ENCODE results near the gene BMP6.
"Not testable (repeated sequence)": the region's sequence is repeated elsewhere in the genome, so short reads cannot be mapped to it uniquely, and the experiment has no call there.

Gene BMP6

DNA sequence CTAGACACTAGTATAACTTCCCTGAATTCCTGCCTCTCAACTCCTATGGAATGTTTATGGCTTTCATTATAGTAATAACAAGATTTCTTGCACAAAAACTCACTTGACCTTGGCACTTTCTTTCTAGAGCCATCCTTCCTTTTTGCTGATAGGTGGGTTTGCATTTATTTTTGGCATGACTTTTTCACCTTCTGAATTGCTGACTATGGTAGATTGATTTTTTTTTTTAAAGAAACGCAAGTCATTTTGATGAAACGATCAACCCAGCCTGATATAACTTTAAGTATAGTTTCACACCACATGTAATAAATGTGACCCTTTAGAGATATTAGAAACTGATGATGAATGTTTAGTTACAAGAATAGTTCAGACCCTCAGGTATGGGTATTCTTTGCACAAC lies 61.8 kb downstream of the BMP6 start:
- no peak for DNase-seq (ENCODE audit: low spot score)

GRCh38 chr6:7794509-7794908 lies 68.6 kb downstream of the BMP6 start:
- no peak for DNase-seq (ENCODE audit: low spot score)

DNA sequence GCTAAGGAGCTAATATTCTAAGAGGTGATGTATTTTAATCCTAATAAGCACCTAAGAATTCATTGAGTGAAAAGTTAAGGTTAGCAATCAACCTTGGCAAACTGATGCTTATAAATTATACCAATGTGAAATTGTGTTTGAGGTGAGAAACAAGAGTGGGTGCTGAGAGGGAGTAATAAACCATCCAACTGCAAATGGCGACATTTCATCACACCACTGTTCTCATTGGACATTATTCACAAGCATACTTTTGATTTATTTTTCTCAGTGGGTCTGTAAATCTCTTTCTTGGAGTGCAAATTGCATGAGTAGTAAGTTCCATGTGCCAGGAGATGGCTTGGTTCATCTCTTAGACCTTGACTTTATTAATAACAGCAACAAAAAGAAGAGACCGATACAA lies 71.5 kb downstream of the BMP6 start:
- no peak for DNase-seq (ENCODE audit: low spot score)

DNA sequence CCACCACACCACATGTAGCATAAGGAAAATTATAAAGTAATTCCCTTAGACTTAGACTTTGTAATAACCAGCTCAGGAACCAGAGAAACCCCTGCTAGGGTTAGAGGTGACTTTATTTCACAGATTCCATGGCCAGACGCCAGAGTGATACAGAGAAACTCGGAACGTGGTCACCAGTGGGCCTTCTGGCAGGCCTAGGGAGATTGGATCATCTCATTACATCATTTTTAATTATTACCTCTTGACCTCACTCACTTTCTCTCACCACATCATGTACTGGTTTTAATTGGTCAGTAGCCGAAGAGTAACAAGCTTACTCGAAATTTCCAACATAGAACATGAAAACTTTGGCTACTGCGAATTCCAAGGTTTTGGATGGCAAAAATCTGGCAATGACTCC lies 72.9 kb downstream of the BMP6 start:
- DNase-seq (ENCODE audit: low spot score) = no peak

DNA sequence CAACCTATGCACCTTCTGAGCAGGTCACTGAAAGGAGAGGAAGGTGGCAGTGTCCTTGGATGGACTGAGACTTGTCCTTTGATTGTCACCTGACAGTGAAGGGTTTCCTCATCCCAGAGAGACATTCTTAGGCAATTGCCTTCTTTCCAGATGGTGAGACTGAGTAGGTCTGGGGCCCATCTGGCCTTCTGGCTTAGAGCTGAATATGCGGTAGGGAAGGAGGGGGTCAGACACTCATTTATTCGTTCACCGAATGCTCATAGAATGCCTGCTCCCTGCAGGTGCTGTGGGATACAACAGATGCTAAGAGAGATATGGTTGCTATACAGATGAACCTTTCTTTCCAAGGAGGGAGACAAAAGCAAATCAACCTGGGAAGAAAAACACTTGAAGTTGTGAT lies 76.8 kb downstream of the BMP6 start:
- no peak for DNase-seq (ENCODE audit: low spot score)

GRCh38 chr6:7803214-7803613 lies 77.3 kb downstream of the BMP6 start:
- no peak for DNase-seq (ENCODE audit: low spot score)

DNA sequence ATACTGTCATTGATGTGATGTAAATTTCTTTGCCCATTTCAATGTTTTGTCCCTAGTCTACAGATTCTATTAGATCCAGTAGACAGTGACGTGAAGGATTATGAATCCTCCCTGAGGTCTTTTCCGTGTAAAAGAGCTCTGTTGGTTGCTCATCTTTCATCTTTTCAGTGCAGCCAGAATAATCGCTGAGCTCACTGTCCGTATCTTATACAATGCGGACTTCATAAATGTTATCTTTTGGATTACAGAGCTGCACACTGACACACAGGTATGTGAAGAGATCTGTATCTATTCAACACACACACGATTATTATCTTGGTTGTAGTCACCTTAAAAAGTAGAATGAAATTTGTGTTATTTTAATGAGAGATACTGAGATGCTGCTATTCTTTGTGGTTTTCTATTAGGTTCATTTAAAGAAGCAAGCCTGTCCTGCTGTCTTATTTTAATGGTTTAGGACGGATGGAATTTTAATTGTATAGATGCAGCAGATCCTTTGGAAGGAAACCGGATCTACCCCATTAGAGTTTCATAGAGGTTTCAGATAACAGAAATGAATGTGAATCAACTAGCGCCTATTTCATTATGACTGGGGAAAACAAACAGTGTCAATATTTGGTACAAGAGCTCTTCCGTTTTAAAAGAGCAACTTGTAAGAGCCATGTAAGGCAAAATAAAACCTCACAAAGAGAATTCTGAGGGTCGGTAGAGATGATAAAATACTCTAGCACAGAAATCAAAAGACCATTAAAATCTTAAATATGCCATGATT lies 79.4 kb downstream of the BMP6 start:
- DNase-seq (ENCODE audit: low spot score) = no peak

GRCh38 chr6:7805850-7806214 lies 79.9 kb downstream of the BMP6 start:
- no peak for DNase-seq (ENCODE audit: low spot score)

GRCh38 chr6:7806711-7807110 lies 80.8 kb downstream of the BMP6 start:
- no peak for DNase-seq (ENCODE audit: low spot score)

GRCh38 chr6:7809346-7809745 lies 83.4 kb downstream of the BMP6 start:
- no peak for DNase-seq (ENCODE audit: low spot score)

DNA sequence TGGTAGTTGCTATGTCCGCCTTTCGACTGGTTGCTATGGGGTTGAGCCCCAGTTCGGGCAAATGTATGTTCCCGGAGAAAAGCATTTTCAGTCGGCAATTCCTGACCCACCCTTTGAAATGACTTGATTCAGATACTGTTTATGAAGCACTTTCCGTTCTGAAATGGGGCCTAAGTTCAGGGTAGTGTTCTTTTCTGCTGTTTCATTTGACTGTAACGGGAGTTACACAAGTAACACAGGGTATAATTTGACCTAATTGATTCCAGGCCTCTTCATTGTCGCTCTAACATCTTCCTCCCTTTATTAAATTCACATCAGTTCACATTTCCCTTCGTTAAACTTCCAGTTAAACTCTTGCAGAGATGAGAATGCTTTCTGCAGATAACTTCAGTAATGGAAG lies 85.5 kb downstream of the BMP6 start:
- DNase-seq (ENCODE audit: low spot score) = no peak

DNA sequence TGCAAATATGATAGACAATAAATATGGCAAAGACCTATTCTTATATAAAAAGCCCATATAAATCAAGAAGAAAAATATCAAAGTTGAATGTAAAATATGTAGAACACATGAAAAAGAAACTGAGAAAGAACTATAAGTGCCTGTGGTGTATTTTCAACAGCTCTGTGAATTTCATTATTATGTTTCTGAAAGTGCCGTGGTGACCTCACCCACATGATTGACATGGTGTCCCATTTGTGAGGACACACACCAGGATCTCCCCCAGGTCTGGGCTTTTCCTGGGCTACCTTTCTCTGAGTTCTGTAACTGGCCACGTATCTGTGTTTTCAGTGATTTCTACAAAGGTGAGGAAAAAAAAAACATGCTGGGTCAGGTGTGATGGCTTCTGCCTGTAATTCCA lies 86.7 kb downstream of the BMP6 start:
- DNase-seq (ENCODE audit: low spot score) = no peak

GRCh38 chr6:7813193-7813592 lies 87.3 kb downstream of the BMP6 start:
- no peak for DNase-seq (ENCODE audit: low spot score)

GRCh38 chr6:7813704-7814103 lies 87.8 kb downstream of the BMP6 start:
- no peak for DNase-seq (ENCODE audit: low spot score)

DNA sequence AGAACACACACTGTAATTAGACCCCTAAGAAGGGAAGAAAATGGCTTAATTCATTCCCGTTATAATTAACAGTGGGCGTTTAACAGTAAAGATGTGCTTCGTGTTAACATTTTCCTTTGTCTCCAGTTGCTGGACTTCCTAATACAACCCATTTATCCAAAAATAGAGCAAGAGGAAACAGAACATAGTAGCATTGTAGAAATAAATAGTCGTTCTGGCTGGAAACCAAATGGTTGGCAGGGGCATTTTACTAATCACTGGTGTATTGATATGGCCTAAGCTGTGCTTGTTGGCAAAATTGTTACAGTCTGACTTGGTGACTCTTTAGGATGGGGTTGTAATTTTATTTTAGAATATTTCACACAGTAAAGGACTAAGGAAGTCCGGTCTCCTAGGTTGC lies 89.8 kb downstream of the BMP6 start:
- DNase-seq (ENCODE audit: low spot score) = peak; percentile 24

DNA sequence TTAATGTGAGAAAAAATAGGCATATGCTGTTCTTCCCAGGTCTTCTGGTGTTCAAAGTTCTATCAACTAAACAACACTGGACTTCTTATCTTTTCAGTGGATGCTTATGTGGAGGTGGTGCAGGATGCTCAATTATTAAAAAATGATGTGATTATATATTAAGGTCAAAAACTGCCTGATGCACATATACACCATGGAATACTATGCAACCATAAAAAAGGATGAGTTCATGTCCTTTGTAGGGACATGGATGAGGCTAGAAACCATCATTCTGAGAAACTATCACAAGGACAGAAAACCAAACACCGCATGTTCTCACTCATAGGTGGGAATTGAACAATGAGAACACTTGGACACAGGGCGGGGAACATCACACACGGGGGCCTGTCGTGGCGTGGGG lies 91.3 kb downstream of the BMP6 start:
- not testable (repeated sequence) for DNase-seq (ENCODE audit: low spot score)

DNA sequence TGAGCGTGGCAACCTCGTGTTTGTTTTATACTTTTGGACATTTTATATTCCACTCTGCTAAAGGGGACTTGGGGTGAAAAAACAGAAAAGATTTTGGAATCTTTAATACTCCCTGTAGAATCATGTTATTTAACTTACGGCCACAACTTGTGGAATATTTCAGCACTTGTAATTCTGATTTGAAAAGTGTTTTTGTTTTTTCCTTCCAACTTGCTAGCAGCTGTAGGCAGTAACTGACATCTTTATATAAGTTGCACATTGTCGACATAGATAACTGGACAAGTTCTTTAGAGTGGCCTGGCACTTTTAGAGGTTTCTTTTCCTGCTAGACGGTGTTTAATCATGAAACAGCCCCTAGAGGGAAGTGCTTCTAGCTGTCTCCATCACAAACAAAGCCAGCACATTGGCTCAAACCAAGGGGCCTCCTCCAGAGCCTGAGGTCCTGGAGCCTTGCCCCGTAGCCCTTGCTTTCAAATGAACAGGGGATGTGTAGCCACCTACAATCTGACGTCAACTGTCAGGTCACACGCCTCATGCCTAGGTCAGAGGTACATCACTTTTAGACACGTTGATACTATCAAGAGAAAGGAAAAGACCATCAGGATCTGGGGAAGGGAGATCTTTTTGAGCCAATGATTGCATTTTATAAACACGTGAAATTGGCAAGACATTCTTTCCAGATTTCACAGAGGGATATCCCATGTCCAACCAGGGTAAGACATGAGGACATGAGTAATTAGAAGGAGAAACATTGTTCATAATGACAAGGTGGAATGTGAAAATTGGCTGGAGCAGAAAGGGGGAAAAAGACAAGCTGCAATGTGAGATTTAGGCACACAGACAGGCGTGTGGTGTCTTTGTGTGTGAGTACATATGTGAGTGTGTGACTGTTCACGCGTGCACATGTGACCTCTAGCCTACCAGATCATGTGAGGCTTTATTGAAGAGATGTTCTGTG lies 92.6 kb downstream of the BMP6 start:
- DNase-seq (ENCODE audit: low spot score) = no peak

DNA sequence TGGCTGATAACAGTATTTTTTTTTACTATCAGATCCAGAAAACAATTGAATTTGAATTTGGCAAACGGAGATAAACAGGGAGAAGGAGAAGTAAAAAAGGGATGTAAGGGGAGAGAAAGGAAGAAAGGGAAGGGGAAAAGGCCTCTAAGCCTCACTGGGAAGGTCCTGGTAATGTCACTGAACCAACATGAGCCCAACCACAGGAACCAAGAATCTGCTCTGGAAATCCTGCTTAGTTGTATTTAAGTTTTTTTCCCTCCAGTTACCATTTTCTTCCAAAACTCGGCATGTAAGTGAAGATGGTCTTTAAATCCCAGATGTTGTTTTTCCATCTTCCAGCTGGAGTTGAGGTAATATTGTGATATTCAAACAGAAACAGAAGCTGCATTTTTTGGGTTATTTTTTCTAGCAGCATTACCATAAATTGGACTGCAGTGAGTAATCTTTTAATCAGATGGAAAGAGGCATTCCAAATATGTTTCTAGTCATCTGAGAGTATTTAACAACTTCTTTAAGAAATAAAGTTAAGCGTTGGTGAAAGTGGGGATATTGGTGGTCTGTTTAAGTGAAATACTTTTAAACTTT lies 93.6 kb downstream of the BMP6 start:
- DNase-seq (ENCODE audit: low spot score) = no peak

DNA sequence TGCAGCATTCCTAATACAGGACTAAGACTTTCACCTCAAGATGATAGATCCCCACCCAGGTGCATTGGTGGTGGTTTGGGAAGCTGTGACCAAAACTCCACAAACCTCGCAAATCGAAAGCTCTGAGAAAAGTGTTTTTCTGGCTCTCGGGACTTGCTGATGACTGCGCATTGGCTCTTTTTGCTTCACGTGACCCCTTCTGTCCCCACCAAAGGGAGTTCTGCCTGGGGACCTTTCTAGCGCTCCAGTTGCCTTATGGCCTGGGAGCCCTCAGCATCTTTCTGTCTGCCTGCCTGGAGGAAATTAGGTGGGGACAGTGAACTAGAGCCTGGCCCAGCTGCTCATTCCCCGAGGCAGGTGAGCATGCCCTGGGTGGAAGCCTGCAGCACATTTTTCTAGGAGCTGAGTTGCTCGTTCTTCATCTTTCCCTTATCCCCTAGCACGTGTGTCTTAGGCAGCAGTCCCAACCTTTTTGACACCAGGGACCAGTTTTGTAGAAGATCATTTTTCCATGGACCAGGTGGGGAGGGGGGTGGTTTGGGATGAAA lies 94.5 kb downstream of the BMP6 start:
- DNase-seq (ENCODE audit: low spot score) = no peak

DNA sequence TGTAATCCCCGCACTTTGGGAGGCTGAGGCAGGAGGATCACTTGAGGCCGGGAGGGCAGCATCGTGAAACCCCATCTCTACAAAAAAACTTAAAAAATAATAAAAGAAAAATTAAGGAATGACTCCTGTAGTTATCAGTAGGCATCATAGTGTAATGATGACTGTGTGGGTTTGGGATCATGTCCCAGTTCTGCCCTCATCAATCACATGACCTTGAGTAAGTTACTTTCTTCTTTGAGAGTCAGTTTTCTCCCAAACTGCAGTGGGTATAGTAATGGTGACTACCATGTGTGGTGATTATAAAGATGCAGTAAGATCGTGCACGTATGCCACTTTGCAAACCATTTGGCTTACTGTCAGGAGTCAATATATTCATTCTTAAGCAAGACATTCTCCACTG lies 95.5 kb downstream of the BMP6 start:
- DNase-seq (ENCODE audit: low spot score) = no peak

DNA sequence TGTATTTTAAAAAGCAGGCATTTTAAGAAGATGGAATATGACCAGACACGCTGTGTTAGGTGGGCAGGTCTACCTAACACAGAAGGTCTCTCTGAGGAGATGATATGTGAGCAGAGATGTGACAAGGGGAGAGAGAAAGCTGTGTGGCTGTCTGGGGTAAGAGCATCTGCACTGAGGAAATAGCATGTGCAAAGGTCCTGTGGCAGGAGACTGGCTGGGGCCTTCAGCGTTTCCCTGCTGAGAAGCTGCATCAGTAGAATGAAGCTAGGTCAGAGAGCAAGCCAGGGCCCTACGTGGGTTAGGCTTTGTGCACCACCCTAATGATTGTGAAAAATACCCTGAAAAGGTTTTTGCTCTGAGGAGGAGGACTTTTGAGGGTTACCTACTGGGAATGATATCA lies 97.7 kb downstream of the BMP6 start:
- DNase-seq (ENCODE audit: low spot score) = no peak

DNA sequence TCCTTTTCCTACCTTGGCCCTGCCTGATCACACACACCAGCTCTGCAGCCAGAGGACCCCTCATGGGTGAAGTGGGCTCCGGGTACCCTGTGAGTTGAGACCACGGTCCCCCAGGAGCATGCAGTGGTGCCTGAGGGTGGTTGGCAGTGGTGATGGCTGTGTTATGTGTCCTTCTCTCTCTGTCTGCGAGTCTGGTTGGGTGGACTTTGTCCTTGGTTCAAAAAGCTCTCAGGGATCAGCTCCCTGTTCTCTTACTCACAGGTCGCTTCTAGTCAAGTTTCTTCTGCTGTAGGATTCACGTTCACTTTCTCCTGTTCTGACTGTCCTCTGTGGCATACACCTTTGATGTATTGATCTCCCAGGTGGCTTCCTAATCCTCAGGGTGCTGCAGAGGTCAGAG lies 100.1 kb downstream of the BMP6 start:
- DNase-seq (ENCODE audit: low spot score) = no peak

- DNase-seq (ENCODE audit: low spot score) = peak; percentile 78
Measured at GRCh38 chr6:7827142-7827541, 101.2 kb downstream of the BMP6 start.

All from kidney capillary endothelial cell (primary cell).